Measurements from ENCODE around the gene CNTNAP1.
"Not testable (repeated sequence)": the region's sequence is repeated elsewhere in the genome, so short reads cannot be mapped to it uniquely, and the experiment has no call there.

The CNTNAP1 gene

GRCh38 chr17:42686520-42687128 lies 4.3 kb downstream of the CNTNAP1 start:
- DNase-seq: no peak

GRCh38 chr17:42687707-42688320 lies 5.5 kb downstream of the CNTNAP1 start:
- no peak for DNase-seq

- DNase-seq: no peak
These were observed 8.3 kb downstream of the CNTNAP1 start for GRCh38 chr17:42690596-42690995.

DNA sequence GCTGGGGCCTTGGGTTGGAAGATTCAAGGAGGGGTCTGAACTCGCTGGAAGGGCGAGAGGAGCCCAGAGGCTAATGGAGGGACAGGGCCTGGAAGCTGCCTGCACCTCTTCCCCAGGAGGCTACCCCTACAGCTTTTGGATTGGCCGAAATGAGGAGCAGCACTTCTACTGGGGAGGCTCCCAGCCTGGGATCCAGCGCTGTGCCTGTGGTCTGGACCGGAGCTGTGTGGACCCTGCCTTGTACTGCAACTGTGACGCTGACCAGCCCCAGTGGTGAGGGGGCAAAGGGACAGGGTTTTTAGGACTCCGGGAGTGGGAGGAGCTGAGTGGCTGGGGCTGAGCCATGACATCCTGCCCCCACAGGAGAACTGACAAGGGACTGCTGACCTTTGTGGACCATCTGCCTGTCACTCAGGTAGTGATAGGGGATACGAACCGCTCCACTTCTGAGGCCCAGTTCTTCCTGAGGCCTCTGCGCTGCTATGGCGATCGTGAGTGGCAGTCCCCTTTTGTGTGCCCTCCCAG lies 8.8 kb downstream of the CNTNAP1 start:
- DNase-seq: no peak

DNA sequence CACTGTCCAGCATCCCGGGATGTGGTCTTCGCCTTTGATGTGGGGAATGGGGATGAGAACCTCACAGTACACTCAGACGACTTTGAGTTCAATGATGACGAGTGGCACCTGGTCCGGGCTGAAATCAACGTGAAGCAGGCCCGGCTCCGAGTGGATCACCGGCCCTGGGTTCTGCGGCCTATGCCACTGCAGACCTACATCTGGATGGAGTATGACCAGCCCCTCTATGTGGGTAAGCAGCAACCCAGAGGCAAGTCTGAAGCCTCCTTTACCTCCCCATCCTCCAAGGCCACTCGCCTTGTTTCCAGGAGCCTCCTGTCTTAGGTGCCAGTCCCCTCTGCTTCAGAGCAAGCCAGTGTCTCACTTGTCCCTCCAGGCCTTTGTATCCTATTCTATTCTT lies 10.2 kb downstream of the CNTNAP1 start:
- DNase-seq: no peak

GRCh38 chr17:42694524-42694923 lies 12.2 kb downstream of the CNTNAP1 start:
- no peak for DNase-seq

DNA sequence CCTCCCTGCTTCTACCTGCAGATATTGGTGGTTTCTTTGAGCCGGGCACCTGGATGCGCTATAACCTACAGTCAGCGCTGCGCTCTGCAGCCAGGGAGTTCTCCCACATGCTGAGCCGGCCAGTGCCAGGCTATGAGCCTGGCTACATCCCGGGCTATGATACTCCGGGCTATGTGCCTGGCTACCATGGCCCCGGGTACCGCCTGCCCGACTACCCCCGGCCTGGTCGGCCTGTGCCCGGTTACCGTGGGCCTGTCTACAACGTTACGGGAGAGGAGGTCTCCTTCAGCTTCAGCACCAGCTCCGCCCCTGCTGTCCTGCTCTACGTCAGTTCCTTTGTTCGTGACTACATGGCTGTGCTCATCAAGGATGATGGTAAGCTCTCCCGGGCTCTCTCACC lies 13.2 kb downstream of the CNTNAP1 start:
- no peak for DNase-seq

DNA sequence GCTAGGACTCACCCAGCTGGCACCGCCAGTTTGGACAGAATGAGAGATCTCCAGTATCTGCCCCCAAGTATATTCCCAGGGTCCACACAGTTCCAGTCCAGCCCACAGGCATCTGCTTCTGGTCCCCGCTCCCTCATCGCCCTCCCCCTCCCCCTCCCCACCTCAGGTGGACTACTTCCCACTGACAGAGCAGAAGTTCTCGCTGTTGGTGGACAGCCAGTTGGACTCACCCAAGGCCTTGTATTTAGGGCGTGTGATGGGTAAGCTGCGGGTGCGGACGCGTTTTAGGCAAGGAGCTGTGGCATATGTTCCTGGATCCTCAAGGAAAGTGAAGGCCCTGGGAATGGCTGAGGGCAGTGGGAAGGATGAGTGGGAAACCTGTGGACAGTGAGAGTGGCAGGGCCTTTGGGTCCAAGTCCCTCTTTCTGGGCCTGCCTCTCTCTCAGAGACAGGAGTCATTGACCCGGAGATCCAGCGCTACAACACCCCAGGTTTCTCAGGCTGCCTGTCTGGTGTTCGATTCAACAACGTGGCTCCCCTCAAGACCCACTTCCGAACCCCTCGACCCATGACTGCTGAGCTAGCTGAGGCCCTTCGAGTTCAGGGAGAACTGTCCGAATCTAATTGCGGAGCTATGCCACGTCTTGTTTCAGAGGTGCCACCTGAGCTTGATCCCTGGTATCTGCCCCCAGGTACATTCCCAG lies 14.9 kb downstream of the CNTNAP1 start:
- DNase-seq: no peak

DNA sequence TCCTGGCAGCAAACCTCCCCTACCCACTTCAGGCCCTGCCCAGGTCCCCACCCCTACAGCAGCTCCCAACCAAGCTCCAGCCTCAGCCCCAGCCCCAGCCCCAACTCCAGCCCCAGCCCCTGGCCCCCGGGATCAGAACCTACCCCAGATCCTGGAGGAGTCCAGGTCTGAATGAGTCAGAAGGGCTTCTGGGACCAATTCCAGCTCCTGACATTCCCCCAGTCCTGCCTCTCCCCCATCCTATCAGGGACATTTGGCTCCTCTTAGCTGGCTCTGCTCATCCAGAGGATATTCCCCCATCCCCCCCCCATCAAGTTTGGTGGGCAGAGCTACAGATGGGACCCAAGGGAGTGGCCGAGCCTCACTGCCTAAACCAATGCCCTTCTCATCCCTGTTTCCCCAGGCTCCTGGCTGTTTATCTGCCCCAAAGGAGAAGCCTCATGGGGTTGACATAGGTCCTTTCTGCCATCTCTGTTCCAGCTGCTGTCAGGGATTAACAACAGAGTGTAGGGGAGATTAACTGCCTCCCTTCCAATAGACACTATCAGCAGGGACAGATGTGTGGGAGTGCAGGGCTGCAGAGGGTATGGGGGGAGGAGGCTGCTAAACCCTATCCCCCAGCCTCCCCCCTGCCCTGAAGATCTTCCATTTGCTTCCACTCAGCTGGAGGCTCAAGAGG lies 16.5 kb downstream of the CNTNAP1 start:
- no peak for DNase-seq

GRCh38 chr17:42699415-42699740 lies 17.0 kb downstream of the CNTNAP1 start:
- no peak for DNase-seq

DNA sequence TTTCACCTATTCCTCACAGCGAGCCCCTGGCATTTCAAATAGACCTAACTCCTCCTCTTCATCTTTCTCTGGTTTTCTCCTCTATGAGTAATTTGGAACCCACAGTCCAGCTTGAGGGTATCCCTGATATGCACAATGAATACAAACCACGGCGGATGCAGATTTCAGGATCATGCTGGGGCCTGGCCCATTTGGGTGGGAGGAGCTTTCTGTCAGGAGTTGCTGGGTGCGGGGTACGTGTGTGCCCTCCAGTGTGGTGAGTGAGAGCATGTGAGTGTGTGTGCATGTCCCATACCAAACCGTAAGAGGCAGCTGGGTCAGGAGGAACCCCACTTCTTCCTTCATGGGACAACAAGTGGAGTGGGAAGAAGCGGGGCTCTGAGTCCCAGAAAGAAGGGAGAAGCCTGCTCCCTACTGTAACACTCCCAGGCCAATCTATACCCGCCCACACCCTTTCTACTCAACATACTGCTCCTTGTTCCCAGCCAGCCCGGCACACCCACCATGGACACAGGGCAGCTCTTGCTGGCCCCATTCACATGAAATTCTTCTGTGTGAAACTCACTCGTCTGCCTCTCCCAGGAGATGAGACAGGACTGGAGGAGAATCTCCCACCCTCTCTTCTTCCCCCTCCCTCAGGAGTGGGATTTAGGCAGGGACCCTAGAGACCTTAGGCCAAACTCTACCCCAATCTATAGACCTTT lies 18.4 kb downstream of the CNTNAP1 start:
- no peak for DNase-seq

DNA sequence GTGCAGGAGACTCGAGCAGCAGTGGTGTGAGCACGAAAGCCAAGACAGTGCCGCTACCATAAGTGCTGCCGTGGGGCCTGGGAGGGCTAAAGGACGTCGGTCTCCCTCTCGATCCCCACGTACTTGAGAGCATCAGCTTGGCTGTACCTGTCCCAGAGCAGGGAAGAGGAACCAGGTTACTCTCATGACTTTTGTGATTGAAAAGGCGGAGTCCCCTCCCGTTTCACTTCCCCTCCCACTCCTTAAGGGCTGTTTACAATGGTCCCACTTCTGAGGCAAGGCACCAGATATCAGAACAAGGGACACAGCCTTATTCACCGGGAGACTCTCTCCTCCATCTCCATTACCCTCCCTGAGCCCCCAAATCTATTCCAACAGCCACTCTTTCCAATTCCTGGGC lies 20.1 kb downstream of the CNTNAP1 start:
- no peak for DNase-seq

- no peak for DNase-seq
These were observed 22.1 kb downstream of the CNTNAP1 start for GRCh38 chr17:42704490-42704836.

GRCh38 chr17:42704837-42705494 lies 22.6 kb downstream of the CNTNAP1 start:
- no peak for DNase-seq

- DNase-seq: peak; percentile 56
These were observed 24.4 kb downstream of the CNTNAP1 start for GRCh38 chr17:42706732-42707131.

DNA sequence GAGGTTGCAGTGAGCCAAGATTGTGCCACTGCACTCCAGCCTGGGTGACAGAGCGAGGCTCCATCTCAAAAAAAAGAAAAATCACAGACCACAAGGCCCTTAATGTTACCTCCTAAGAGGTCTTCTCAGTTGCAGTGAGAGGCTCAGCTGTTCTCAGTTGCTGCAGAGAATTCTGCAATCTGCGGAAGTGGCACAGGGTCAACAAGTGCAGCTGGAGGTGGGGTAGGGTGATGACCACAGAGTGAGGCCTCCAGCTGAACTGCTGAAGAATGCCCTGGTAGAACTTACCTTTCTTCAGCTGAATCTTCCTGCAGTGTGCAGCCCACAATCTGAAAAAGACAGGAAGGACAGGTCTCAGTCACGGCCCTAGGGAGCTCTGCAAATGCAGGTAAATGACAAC lies 26.3 kb downstream of the CNTNAP1 start:
- no peak for DNase-seq

- DNase-seq: no peak
These were observed 27.2 kb downstream of the CNTNAP1 start for GRCh38 chr17:42709561-42709960.

DNA sequence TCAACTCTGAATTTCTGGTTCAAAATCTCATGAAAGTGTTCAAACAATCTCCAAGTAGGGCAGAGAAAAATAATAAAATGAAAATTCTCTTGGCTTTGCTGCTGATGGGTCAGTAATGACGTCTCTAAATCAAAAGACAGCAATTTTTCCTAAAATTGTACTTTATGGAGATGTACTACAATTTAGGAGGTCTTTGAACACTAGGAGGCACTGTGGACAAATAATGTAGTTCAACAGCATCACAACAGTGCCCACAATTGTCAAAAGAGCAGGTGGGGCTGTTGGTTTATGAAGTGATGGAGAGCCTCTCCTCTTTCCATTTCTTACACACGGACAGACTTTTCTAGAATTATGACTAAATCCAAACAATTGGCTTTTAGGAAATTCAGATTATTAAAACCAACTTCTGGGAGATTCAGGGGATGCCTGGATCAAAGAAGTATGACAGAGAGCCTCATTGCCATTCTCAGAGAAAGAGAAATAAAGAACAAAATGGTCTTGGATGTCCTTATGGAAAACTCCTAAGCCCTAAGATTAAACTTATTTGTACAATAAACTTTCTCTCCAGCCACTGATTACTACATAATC lies 38.8 kb downstream of the CNTNAP1 start:
- peak; percentile 41 for DNase-seq

GRCh38 chr17:42723636-42724035 lies 41.3 kb downstream of the CNTNAP1 start:
- no peak for DNase-seq

GRCh38 chr17:42725143-42725542 lies 42.8 kb downstream of the CNTNAP1 start:
- DNase-seq: no peak

DNA sequence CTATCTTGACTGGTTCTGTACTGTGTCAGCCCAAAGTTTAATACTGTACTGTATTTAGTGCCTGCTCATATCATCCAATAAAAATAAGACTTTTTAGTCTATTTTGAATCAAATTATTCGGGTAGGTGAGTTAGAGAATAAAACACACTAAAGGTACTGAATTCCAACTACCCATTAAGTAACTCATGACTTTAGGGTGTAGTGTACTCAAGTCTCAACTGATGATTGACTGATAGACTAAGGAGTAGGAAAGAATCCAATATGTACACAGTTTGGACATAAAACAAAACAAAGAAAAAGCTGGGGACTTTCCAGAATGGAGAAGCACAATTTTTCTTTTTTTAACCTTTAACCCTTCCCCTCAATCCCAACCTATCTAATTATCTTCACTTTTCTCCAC lies 58.4 kb downstream of the CNTNAP1 start:
- no peak for DNase-seq

DNA sequence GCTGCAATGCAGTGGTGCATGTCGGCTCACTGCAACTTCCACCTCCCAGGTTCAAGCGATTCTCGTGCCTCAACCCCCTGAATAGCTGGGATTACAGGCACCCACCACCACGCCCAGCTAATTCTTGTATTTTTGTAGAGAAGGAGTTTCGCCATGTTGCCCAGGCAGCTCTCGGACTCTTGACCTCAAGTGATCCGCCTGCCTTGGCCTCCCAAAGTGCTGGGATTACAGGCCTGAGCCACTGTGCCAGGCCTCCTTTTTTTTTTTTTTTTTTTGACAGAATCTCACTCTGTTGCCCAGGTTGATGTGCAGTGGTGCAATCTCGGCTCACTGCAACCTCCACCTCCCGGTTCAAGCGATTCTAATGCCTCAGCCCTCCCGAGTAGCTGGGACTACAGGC lies 60.6 kb downstream of the CNTNAP1 start:
- not testable (repeated sequence) for DNase-seq

Measured in CD4-positive, alpha-beta T cell treated with Interleukin-6 for 4 hours (primary cell).